ENCODE results near the gene DDX39A. TPM values are rescaled to one million over a fixed set of nuclear protein-coding genes. Genes with fewer than 3 reads are reported as not detected.
A peak's percentile ranks its signal among the peaks of the same experiment; 100 is the strongest.
"Not testable (repeated sequence)": the region's sequence is repeated elsewhere in the genome, so short reads cannot be mapped to it uniquely, and the experiment has no call there.

Gene DDX39A
- total RNA-seq, 4 donors from 2014 or later: 66.4 to 286 (median 163) TPM

- H3K36me3 ChIP-seq: no peaks in the 10 kb centered on the region
- H3K9me3 ChIP-seq: no peaks in the 10 kb centered on the region
- no peak for TF ChIP-seq CTCF (IDR thresholded peaks at IDR 0.05)
- TF ChIP-seq POLR2AphosphoS5 (IDR thresholded peaks at IDR 0.05): no peak
- peak; percentile 2 for TF ChIP-seq POLR2A (IDR thresholded peaks at IDR 0.05)
- TF ChIP-seq EP300 (IDR thresholded peaks at IDR 0.05; ENCODE audit: low read depth): no peak
- in situ Hi-C loops (cut with MboI; ENCODE audit: low pct_ligation_motif_present in 1 of 4, low pct_unique_long_range_greater_than_20kb in 1 of 4, low sequenced_read_pairs in 3 of 4): no loop called here
- peaks cover 8 to 57% (median 17%) of the 10 kb centered on the region in 4 donors for H3K4me1 ChIP-seq
- intact Hi-C loops (cut with DNase I; ENCODE audit: low total_unique reads): no loop called here
- no peak overlapping the region for H3K4me3 ChIP-seq
- peak overlapping the region; percentile 62 to 86 (median 78) for H3K27ac ChIP-seq
- 96 to 98% methylated on average over 8 to 10 of the region's 10 CpGs for WGBS, 2 donors (ENCODE audit: low coverage in 1 of 2)
- H3K27me3 ChIP-seq: no peaks in the 10 kb centered on the region
- no peak for DNase-seq
These were observed 52.1 kb downstream of the DDX39A start for GRCh38 chr19:14367016-14367415.

GRCh38 chr19:14366529-14366928 is 52.6 kb downstream of the DDX39A start:
- H3K4me3 ChIP-seq: no peak overlapping the region

GRCh38 chr19:14364098-14364443 is 55.1 kb downstream of the DDX39A start:
- Histone ChIP-seq H3K4me1 (peaks cover 8 to 43% (median 17%) of the 10 kb centered on the region in 4 donors), H3K27ac (peak overlapping the region; percentile 65 to 82 (median 76))
- intact Hi-C loops (cut with DNase I; ENCODE audit: low total_unique reads); H3K27me3 ChIP-seq; H3K4me3 ChIP-seq; DNase-seq; H3K36me3 ChIP-seq; H3K9me3 ChIP-seq; in situ Hi-C loops (cut with MboI; ENCODE audit: low pct_ligation_motif_present in 1 of 4, low pct_unique_long_range_greater_than_20kb in 1 of 4, low sequenced_read_pairs in 3 of 4): not testable (repeated sequence)
- 60 to 72% methylated on average over 2 to 9 of the region's 9 CpGs for WGBS, 2 donors (ENCODE audit: low coverage in 1 of 2)

More at GRCh38 chr19:14366529-14366928, 52.6 kb downstream of the DDX39A start:
- 19 to 30% methylated on average over 2 to 3 of the region's 3 CpGs for WGBS, 2 donors (ENCODE audit: low coverage in 1 of 2)
- Histone ChIP-seq H3K27ac (peak overlapping the region; percentile 62 to 86 (median 78)), H3K4me1 (peaks cover 8 to 56% (median 17%) of the 10 kb centered on the region in 4 donors), H3K36me3 (no peaks in the 10 kb centered on the region), H3K27me3 (no peaks in the 10 kb centered on the region), H3K9me3 (no peaks in the 10 kb centered on the region)
- in situ Hi-C loops (cut with MboI; ENCODE audit: low pct_ligation_motif_present in 1 of 4, low pct_unique_long_range_greater_than_20kb in 1 of 4, low sequenced_read_pairs in 3 of 4): no loop called here
- DNase-seq: peak; percentile 95
- TF ChIP-seq EP300 (IDR thresholded peaks at IDR 0.05; ENCODE audit: low read depth) (no peak), POLR2A (IDR thresholded peaks at IDR 0.05) (peak; percentile 19), POLR2AphosphoS5 (IDR thresholded peaks at IDR 0.05) (peak; percentile 26 to 46 (median 35)), CTCF (IDR thresholded peaks at IDR 0.05) (no peak)
- intact Hi-C loops (cut with DNase I; ENCODE audit: low total_unique reads): no loop called here

- no peaks in the 10 kb centered on the region for H3K27me3 ChIP-seq
- peaks cover 8 to 43% (median 17%) of the 10 kb centered on the region in 4 donors for H3K4me1 ChIP-seq
- DNase-seq: peak; percentile 75
- intact Hi-C loops (cut with DNase I; ENCODE audit: low total_unique reads): no loop called here
- TF ChIP-seq CTCF (IDR thresholded peaks at IDR 0.05): no peak
- H3K9me3 ChIP-seq: no peaks in the 10 kb centered on the region
- H3K27ac ChIP-seq: peak overlapping the region; percentile 65 to 82 (median 76)
- peak overlapping the region in 3 of 4 donors; percentile 7 to 25 (median 21) for H3K4me3 ChIP-seq
- 15 to 30% methylated on average over 4 to 34 of the region's 35 CpGs for WGBS, 2 donors (ENCODE audit: low coverage in 1 of 2)
- in situ Hi-C loops (cut with MboI; ENCODE audit: low pct_ligation_motif_present in 1 of 4, low pct_unique_long_range_greater_than_20kb in 1 of 4, low sequenced_read_pairs in 3 of 4): no loop called here
- no peaks in the 10 kb centered on the region for H3K36me3 ChIP-seq
These were observed 55.7 kb downstream of the DDX39A start for GRCh38 chr19:14363183-14364097.
